Esophagus squamous epithelium (tissue), 5 donors: ENCODE data around the gene ARMH3. TPM values are rescaled to one million over a fixed set of nuclear protein-coding genes. Genes with fewer than 3 reads are reported as not detected.

Experiments used
- DNase-seq: peaks from one replicate; lab custom pipeline; 2025; lab: John Stamatoyannopoulos, UW
- H3K27ac ChIP-seq, 4 donors: fragments of 200-600 bp; sonication (generic); one replicate each; pipeline ENCODE4 v1.5.1; 2016 to 2019; ENCODE audit warnings: mild to moderate bottlenecking in 1 of 4
- H3K27me3 ChIP-seq, 4 donors: fragments of 200-600 bp; sonication (generic); 1 replicate in 3 of 4; 2 replicates in 1 of 4; pipeline versions ENCODE4 v1.5.1 to v1.6.0; 2017 to 2021; ENCODE audit warnings: antibody characterized with exemption in 1 of 4
- H3K36me3 ChIP-seq, 3 donors: fragments of 200-600 bp; sonication (generic); one replicate each; pipeline ENCODE4 v1.5.1; 2016 to 2019
- H3K4me1 ChIP-seq, 3 donors: fragments of 200-600 bp; sonication (generic); one replicate each; pipeline ENCODE4 v1.5.1; 2017 to 2019
- H3K4me3 ChIP-seq, 4 donors: fragments of 200-600 bp; sonication (generic); 1 replicate in 3 of 4; 2 replicates in 1 of 4; pipeline ENCODE4 v1.5.1; 2016 to 2019; ENCODE audit warnings: mild to moderate bottlenecking in 2 of 4, moderate library complexity in 1 of 4
- H3K9me3 ChIP-seq, 3 donors: fragments of 200-600 bp; sonication (generic); one replicate each; pipeline ENCODE4 v1.5.1; 2016 to 2019
- POLR2A ChIP-seq, 4 donors: fragments of 450-650 bp; IDR thresholded peaks; one replicate each; pipeline ENCODE4 v1.6.1; 2017; ENCODE audit warnings: antibody characterized with exemption in 4 of 4, mild to moderate bottlenecking in 4 of 4, moderate library complexity in 3 of 4
- WGBS, 2 donors: methylation state at CpG; one replicate each; pipeline ENCODE4 v1.1.5; 2018; 5-methylcytosine and 5-hydroxymethylcytosine counted together
- intact Hi-C: fragments of 100-400 bp; cut with DNase I; formaldehyde crosslinking; loops from one replicate; pipeline ENCODE4 v1.15.0; 2022
- total RNA-seq, 4 donors: library from RNA; depleted of rRNA; stranded (reverse); fragments of >200 nt; gene quantifications; one replicate each; pipeline ENCODE4 v1.1.0, GENCODE V29; 2016
- TF ChIP-seq, protein P1 (sequence below), 6 experiments: fragments of 450-650 bp in 4 of 6; fragments of 200-600 bp in 2 of 6; sonication (generic) in 2 of 6; IDR thresholded peaks; one replicate each; pipeline ENCODE4 v1.5.1; 2016 to 2019; ENCODE audit warnings: antibody characterized with exemption in 6 of 6, mild to moderate bottlenecking in 4 of 6, moderate library complexity in 4 of 6
- donor health status: DM: yes; HTN: yes; CAD: no.

The ARMH3 gene
- total RNA-seq, 4 donors from 2014 or later, result 13.3 to 17.2 (median 16.1) TPM

GRCh38 chr10:101925027-101925426 lies 130.9 kb downstream of the ARMH3 start:
- WGBS, 2 donors, result 93 to 94% methylated on average over 2 of the region's 2 CpGs
- TF ChIP-seq, protein P1, sequence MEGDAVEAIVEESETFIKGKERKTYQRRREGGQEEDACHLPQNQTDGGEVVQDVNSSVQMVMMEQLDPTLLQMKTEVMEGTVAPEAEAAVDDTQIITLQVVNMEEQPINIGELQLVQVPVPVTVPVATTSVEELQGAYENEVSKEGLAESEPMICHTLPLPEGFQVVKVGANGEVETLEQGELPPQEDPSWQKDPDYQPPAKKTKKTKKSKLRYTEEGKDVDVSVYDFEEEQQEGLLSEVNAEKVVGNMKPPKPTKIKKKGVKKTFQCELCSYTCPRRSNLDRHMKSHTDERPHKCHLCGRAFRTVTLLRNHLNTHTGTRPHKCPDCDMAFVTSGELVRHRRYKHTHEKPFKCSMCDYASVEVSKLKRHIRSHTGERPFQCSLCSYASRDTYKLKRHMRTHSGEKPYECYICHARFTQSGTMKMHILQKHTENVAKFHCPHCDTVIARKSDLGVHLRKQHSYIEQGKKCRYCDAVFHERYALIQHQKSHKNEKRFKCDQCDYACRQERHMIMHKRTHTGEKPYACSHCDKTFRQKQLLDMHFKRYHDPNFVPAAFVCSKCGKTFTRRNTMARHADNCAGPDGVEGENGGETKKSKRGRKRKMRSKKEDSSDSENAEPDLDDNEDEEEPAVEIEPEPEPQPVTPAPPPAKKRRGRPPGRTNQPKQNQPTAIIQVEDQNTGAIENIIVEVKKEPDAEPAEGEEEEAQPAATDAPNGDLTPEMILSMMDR (IDR thresholded peaks at IDR 0.05), result no peak
- H3K27ac ChIP-seq, result no peak overlapping the region
- no peaks in the 10 kb centered on the region for H3K4me1 ChIP-seq
- peaks cover 0 to 65% (median 0%) of the 10 kb centered on the region in 3 donors for H3K36me3 ChIP-seq
- H3K27me3 ChIP-seq, result no peaks in the 10 kb centered on the region
- H3K4me3 ChIP-seq, result no peak overlapping the region
- DNase-seq, result no peak
- intact Hi-C loops, result no loop called here
- H3K9me3 ChIP-seq, result no peaks in the 10 kb centered on the region

- no peaks in the 10 kb centered on the region for H3K9me3 ChIP-seq
- DNase-seq, result no peak
- H3K27me3 ChIP-seq, result no peaks in the 10 kb centered on the region
- TF ChIP-seq POLR2A (IDR thresholded peaks at IDR 0.05), result no peak
- TF ChIP-seq, protein P1 (IDR thresholded peaks at IDR 0.05), result no peak
- peaks cover 0 to 61% (median 0%) of the 10 kb centered on the region in 3 donors for H3K36me3 ChIP-seq
- H3K4me3 ChIP-seq, result no peak overlapping the region
- intact Hi-C loops, result no loop called here
- H3K27ac ChIP-seq, result no peak overlapping the region
- no peaks in the 10 kb centered on the region for H3K4me1 ChIP-seq
These were observed 132.7 kb downstream of the ARMH3 start for GRCh38 chr10:101923256-101923655.

DNA sequence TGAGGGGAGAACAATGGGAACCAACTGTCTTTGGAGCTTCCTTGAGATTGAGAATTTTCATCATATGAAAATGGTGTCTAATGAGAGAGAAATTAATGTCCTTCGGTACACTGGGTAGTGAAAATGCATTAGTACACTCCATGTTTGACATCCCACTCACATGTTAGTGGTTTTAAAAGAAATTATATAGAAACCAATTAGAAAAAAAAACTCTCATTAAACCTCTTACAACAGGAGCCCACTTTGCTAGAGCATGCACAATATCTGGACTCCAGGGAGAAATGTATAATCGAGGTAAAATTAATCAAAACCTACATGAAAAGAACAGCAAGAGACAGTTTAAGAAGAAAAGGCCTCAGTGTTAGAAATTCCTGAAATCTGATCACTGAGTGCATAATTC lies 133.1 kb downstream of the ARMH3 start:
- 86 to 92% methylated on average over 2 of the region's 2 CpGs for WGBS, 2 donors

DNA sequence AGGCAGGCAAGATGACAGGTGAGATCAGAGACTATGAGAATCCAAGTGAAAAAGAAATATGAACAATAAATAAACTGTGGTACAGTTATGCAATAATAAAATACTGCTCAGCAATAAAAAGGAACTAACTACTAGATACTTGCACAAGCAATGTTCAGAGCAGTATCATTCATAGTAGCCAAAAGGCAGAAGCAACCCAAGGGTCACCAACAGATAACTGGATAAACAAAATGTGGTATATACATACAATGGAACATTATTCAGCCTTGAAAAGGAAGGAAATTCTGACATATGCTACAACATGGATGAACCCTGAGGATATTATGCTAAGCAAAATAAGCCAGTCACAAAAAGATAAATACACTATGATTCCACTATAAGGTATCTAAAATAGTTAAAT lies 135.4 kb downstream of the ARMH3 start:
- no peak for TF ChIP-seq POLR2A (IDR thresholded peaks at IDR 0.05)
- TF ChIP-seq, protein P1 (IDR thresholded peaks at IDR 0.05), result no peak
- Histone ChIP-seq H3K9me3 (no peaks in the 10 kb centered on the region), H3K4me1 (no peaks in the 10 kb centered on the region), H3K36me3 (peaks cover 0 to 38% (median 0%) of the 10 kb centered on the region in 3 donors), H3K4me3 (no peak overlapping the region), H3K27ac (no peak overlapping the region), H3K27me3 (no peaks in the 10 kb centered on the region)
- no peak for DNase-seq
- intact Hi-C loops, result no loop called here

More for the DNA sequence above, 133.1 kb downstream of the ARMH3 start:
- TF ChIP-seq POLR2A (IDR thresholded peaks at IDR 0.05), result no peak
- TF ChIP-seq, protein P1 (IDR thresholded peaks at IDR 0.05), result no peak
- no peak overlapping the region for H3K27ac ChIP-seq
- DNase-seq, result no peak
- H3K4me3 ChIP-seq, result no peak overlapping the region
- H3K27me3 ChIP-seq, result no peaks in the 10 kb centered on the region
- H3K36me3 ChIP-seq, result peaks cover 0 to 57% (median 0%) of the 10 kb centered on the region in 3 donors
- H3K9me3 ChIP-seq, result no peaks in the 10 kb centered on the region
- intact Hi-C loops, result no loop called here
- H3K4me1 ChIP-seq, result no peaks in the 10 kb centered on the region

DNA sequence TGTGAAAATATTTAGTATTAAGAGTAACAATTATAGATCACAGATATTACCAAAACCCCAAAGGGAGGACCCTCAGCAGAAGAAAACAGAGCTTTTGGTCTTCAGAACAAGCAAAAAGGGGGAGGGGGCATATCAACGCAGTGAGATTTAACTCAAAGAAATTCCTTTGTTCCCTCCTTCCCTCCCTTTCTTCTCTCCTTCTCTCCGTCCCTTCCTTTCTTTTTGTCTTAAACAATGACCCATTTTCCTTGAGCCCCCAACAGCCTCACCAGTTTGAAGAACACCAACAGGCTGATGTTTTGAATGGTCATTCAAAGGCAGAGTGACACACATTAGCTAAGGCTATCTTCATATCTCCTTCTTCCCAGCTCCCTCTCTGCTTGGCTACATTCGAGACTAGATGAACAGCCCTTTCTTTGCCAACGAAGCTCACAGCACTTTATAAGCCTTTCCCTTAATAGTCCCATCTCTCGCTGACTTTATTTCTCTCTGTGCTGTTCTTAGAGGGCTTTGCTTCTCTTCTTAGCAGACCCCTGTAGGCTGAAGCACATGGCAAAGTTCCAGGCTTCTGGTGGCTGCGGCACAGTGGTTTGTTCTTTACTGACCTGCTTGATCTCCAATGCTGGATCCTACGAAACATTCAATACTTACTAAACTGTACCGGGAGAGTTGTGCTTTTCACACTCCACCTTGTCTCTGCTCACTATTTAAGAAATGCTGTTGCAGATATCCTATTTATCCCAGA lies 136.8 kb downstream of the ARMH3 start:
- Histone ChIP-seq H3K4me3 (no peak overlapping the region), H3K27me3 (no peaks in the 10 kb centered on the region), H3K9me3 (no peaks in the 10 kb centered on the region), H3K36me3 (peaks cover 0 to 29% (median 0%) of the 10 kb centered on the region in 3 donors), H3K27ac (no peak overlapping the region), H3K4me1 (no peaks in the 10 kb centered on the region)
- no peak for TF ChIP-seq POLR2A (IDR thresholded peaks at IDR 0.05)
- TF ChIP-seq, protein P1 (IDR thresholded peaks at IDR 0.05), result no peak
- intact Hi-C loops, result no loop called here
- no peak for DNase-seq
- 90% methylated on average over 8 of the region's 8 CpGs for WGBS, 2 donors
